ENCODE data around the gene ALPG. TPM values are rescaled to one million over a fixed set of nuclear protein-coding genes. Genes with fewer than 3 reads are reported as not detected.

The ALPG gene

Small RNAs within 50 kb of the gene (small RNA-seq; reads per million reads assigned to genes)
- not detected for gene AC068134.4 (ENCODE audit: insufficient read depth)

All from neuronal stem cell (in vitro differentiated cells).